OCI-LY7 (cell line): ENCODE measurements around the gene ARMC9.

ENCODE experiments used
- EZH2phosphoT487 ChIP-seq: fragments of 200-600 bp; sonication (generic); IDR thresholded peaks from 2 replicates; pipeline ENCODE4 v1.6.1; 2018; ENCODE audit warnings: low read depth, borderline replicate concordance, mild to moderate bottlenecking, mixed run types, antibody characterized with exemption, low read length, moderate library complexity, mixed read lengths
- TF ChIP-seq, protein P1 (sequence below): fragments of 200-600 bp; sonication (generic); conservative IDR thresholded peaks from 2 replicates; pipeline ENCODE4 v1.5.1; 2014; ENCODE audit warnings: mild to moderate bottlenecking, antibody characterized with exemption, low read length, moderate library complexity, mixed read lengths

DNA sequence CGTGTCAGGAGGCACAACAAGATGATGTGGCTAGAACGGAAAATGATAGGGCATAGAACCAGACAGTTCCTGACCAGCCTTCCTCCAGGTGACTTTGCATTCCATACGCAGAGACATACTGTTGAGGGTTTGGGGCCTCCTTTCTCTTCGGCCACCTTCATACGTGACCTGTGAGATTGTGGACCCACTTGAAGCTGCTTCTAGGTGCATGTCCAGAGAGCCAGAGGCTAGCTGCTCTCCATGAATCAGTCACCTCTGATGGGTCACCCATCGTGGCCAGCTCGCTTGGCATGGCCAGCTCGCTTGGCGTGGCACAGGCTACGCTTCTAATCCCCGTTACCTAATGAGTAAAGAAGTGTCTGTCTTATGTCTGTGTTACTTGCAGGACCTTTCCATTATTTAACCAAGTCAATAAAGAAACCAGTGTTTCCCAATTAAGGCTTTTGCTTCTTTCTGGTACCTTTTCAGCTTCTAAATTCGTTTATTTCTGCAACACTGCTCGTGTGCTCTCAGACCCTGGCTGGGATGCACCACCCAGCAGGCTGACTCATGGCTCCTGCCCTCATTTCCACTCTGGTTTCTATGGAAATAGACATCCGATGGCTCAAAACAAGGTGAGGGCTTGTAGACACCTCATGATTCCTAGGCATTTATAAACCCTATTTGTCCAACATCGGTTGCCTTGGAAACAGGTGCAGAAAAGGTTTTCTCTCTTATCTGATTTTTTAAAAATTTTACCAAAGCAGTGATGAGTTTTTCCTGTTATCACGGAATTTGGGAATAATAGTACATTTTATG is 110.4 kb downstream of the ARMC9 start:
- TF ChIP-seq, protein P1, sequence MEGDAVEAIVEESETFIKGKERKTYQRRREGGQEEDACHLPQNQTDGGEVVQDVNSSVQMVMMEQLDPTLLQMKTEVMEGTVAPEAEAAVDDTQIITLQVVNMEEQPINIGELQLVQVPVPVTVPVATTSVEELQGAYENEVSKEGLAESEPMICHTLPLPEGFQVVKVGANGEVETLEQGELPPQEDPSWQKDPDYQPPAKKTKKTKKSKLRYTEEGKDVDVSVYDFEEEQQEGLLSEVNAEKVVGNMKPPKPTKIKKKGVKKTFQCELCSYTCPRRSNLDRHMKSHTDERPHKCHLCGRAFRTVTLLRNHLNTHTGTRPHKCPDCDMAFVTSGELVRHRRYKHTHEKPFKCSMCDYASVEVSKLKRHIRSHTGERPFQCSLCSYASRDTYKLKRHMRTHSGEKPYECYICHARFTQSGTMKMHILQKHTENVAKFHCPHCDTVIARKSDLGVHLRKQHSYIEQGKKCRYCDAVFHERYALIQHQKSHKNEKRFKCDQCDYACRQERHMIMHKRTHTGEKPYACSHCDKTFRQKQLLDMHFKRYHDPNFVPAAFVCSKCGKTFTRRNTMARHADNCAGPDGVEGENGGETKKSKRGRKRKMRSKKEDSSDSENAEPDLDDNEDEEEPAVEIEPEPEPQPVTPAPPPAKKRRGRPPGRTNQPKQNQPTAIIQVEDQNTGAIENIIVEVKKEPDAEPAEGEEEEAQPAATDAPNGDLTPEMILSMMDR = no peak
- TF ChIP-seq EZH2phosphoT487 = no peak
